ENCODE data around the gene PTPRN2. TPM values are rescaled to one million over a fixed set of nuclear protein-coding genes. Genes with fewer than 3 reads are reported as not detected.

The PTPRN2 gene
- total and polyA plus RNA-seq, 2 donors (not counting 3 experiments of a cell fraction or from before 2014, with no cell fraction given): 0.62 to 0.88 TPM

DNA sequence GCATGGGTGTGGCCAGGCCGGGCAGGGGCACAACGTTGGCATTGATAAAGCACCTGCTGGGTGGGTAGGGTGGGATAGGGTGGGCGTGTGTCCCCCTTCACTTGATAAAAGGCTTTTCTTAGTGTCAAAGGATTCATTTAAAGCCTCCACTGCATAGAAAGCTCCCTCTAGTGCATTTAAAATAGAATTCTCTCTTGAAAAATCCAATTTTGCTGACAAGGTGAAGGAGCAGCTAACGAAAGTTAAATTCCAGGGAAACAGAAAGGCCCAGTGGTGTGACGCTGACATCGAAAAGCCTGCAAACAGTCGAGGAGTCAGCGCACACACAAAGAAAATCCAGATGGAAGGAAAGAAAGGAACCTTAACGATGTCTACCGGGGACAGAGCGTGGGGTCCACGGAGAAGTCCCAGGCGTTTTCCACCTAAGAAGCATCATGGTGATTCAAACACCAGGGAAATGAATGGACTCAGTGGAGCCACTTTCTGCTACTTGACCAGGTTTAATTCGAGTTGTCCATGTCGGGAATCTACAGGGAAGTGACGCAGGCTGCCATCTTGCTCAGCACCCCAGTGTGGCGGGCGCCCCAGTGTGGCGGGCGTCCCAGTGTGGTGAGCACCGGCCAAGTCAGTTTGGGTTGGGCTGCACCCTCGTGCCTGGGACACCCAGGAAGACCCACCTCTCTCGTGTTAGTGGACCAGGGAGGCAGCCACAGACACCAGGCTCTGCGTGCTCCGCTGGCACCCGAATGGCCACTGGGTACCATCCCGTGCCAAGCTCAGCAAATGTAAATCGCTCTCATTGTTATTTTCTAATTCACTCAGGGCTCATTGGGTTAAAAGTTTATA is 1033.0 kb downstream of the PTPRN2 start:
- DNase-seq (ENCODE audit: low read depth, low spot score): no peak
- Histone ChIP-seq H3K9me3 (replicated peaks; ENCODE audit: control insufficient read depth, insufficient read depth, low read length) (no peaks in the 10 kb centered on the region), H3K27me3 (ENCODE audit: control insufficient read depth in 2 of 2, insufficient read depth in 2 of 2, low read length in 2 of 2) (no peaks in the 10 kb centered on the region), H4K20me1 (replicated peaks; ENCODE audit: control insufficient read depth, extremely low read depth, insufficient read depth, low read length) (no peaks in the 10 kb centered on the region), H3K9ac (replicated peaks; ENCODE audit: extremely low read depth, insufficient read depth, low read length) (no peak overlapping the region), H3K9me1 (replicated peaks; ENCODE audit: control insufficient read depth, extremely low read depth, insufficient read depth, low read length) (no peaks in the 10 kb centered on the region), H3K27ac (ENCODE audit: insufficient read depth, low read depth, low read length) (no peak overlapping the region), H3K4me2 (ENCODE audit: insufficient read depth, low read length) (no peak overlapping the region), H3K36me3 (ENCODE audit: control insufficient read depth in 2 of 2, extremely low read depth in 1 of 2, insufficient read depth in 2 of 2, low read length in 2 of 2) (no peaks in the 10 kb centered on the region), H3K4me1 (ENCODE audit: control insufficient read depth, extremely low read depth, insufficient read depth, low read length) (no peaks in the 10 kb centered on the region), H2AFZ (ENCODE audit: low read depth, low read length) (no peak overlapping the region), H3K79me2 (ENCODE audit: control insufficient read depth, insufficient read depth, low read length) (no peaks in the 10 kb centered on the region), H3K4me3 (replicated peaks in 1 of 3; ENCODE audit: insufficient read depth in 1 of 3, low read depth in 1 of 3, low read length in 3 of 3) (no peak overlapping the region)
- TF ChIP-seq FOS (IDR thresholded peaks at IDR 0.05; ENCODE audit: borderline replicate concordance, insufficient read depth, low read length) (no peak), GATA2 (IDR thresholded peaks at IDR 0.05; ENCODE audit: insufficient read depth, insufficient read length, low read depth, low read length) (no peak), EZH2 (IDR thresholded peaks at IDR 0.05; ENCODE audit: borderline replicate concordance, low read depth, low read length, severe bottlenecking) (no peak), MYC (IDR thresholded peaks at IDR 0.05; ENCODE audit: low read depth, low read length) (no peak), POLR2A (IDR thresholded peaks at IDR 0.05; ENCODE audit: low read depth, low read length) (no peak), JUN (IDR thresholded peaks at IDR 0.05; ENCODE audit: borderline replicate concordance, insufficient read depth, insufficient read length, low read depth) (no peak), POLR2AphosphoS5 (IDR thresholded peaks at IDR 0.05; ENCODE audit: insufficient read depth, low read depth, low read length) (no peak)
- TF ChIP-seq, protein P1, sequence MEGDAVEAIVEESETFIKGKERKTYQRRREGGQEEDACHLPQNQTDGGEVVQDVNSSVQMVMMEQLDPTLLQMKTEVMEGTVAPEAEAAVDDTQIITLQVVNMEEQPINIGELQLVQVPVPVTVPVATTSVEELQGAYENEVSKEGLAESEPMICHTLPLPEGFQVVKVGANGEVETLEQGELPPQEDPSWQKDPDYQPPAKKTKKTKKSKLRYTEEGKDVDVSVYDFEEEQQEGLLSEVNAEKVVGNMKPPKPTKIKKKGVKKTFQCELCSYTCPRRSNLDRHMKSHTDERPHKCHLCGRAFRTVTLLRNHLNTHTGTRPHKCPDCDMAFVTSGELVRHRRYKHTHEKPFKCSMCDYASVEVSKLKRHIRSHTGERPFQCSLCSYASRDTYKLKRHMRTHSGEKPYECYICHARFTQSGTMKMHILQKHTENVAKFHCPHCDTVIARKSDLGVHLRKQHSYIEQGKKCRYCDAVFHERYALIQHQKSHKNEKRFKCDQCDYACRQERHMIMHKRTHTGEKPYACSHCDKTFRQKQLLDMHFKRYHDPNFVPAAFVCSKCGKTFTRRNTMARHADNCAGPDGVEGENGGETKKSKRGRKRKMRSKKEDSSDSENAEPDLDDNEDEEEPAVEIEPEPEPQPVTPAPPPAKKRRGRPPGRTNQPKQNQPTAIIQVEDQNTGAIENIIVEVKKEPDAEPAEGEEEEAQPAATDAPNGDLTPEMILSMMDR (IDR thresholded peaks at IDR 0.05; ENCODE audit: extremely low read depth in 1 of 2, insufficient read depth in 1 of 2, low read depth in 1 of 2, low read length in 2 of 2): no peak
- TF ChIP-seq, protein P2, sequence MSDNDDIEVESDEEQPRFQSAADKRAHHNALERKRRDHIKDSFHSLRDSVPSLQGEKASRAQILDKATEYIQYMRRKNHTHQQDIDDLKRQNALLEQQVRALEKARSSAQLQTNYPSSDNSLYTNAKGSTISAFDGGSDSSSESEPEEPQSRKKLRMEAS (IDR thresholded peaks at IDR 0.05; ENCODE audit: insufficient read depth, insufficient read length): no peak
- ChIA-PET POLR2A (no interaction called here), CTCF (no interaction called here)
- intact Hi-C loops (cut with micrococcal nuclease): no loop called here
- BruUV-seq (replicated peaks): no TSS peak
- dilution Hi-C loops (cut with MboI; ENCODE audit: extremely low pct_ligation_motif_present, low sequenced_read_pairs): no loop called here
- no peak for FAIRE-seq

All from endothelial cell of umbilical vein (primary cell).